Left lung (tissue), 10 donors: ENCODE data around the gene TXLNG. TPM values are rescaled to one million over a fixed set of nuclear protein-coding genes. Genes with fewer than 3 reads are reported as not detected.
"Not testable (repeated sequence)": the region's sequence is repeated elsewhere in the genome, so short reads cannot be mapped to it uniquely, and the experiment has no call there.

Experiments used
- ATAC-seq: fragments of 200-7000 bp; cut with Tn5 transposase; one replicate; pipeline ENCODE4 v1.9.1; 2020; ENCODE audit warnings: moderate library complexity
- DNase-seq, 4 donors: peaks; one replicate each; pipeline ENCODE4 v3.0.0-alpha.2; 2013 to 2020
- H3K27ac ChIP-seq, 2 donors: fragments of 200-600 bp; sonication (generic) in 1 of 2; one replicate each; pipeline versions ENCODE4 v1.5.0 to v1.8.0; 2020 to 2021
- H3K27me3 ChIP-seq, 2 donors: fragments of 200-600 bp; sonication (generic) in 1 of 2; one replicate each; pipeline versions ENCODE4 v1.5.0 to v1.8.0; 2020 to 2021
- H3K36me3 ChIP-seq, 2 donors: fragments of 200-600 bp; sonication (generic) in 1 of 2; one replicate each; pipeline versions ENCODE4 v1.5.0 to v1.8.0; 2020 to 2021
- H3K4me1 ChIP-seq, 2 donors: fragments of 200-600 bp; one replicate each; pipeline ENCODE4 v1.8.0; 2021
- H3K4me3 ChIP-seq, 2 donors: fragments of 200-600 bp; sonication (generic) in 1 of 2; one replicate each; pipeline versions ENCODE4 v1.5.0 to v1.8.0; 2020 to 2021; ENCODE audit warnings: mild to moderate bottlenecking in 1 of 2
- H3K9me3 ChIP-seq, 2 donors: fragments of 200-600 bp; sonication (generic) in 1 of 2; one replicate each; pipeline versions ENCODE4 v1.5.0 to v1.8.0; 2020 to 2021
- CTCF ChIP-seq, 2 donors: fragments of 200-600 bp; sonication (generic) in 1 of 2; IDR thresholded peaks; one replicate each; pipeline versions ENCODE4 v1.5.0 to v1.8.0; 2021; ENCODE audit warnings: antibody characterized with exemption in 2 of 2
- intact Hi-C, 2 donors: fragments of 100-400 bp; cut with DNase I; formaldehyde crosslinking; loops; one replicate each; pipeline versions ENCODE4 v1.11.2 to v1.14.2; 2022
- polyA plus RNA-seq, 6 donors: library from polyadenylated mRNA; unstranded; fragments of 120-200 nt; gene quantifications; one replicate each; pipeline ENCODE4 v1.2.1, GENCODE V29; 2013; ENCODE audit not compliant: insufficient read length in 6 of 6
- total RNA-seq, 2 donors: library from RNA; stranded (reverse); fragmentation: NEBNext Ultra II Directional; extraction: Animal tissue kit (Norgen Biotek cat#: 25700); gene quantifications; one replicate each; pipeline ENCODE4 v1.2.1, GENCODE V29; 2021
- donor health status: DM: no; HTN: yes; CAD: no.
- donor health status: DM: no; HTN: no; CAD: no.

Gene TXLNG
- total and polyA plus RNA-seq, 8 donors, result 9.6 to 18.2 (median 15.7) TPM

DNA sequence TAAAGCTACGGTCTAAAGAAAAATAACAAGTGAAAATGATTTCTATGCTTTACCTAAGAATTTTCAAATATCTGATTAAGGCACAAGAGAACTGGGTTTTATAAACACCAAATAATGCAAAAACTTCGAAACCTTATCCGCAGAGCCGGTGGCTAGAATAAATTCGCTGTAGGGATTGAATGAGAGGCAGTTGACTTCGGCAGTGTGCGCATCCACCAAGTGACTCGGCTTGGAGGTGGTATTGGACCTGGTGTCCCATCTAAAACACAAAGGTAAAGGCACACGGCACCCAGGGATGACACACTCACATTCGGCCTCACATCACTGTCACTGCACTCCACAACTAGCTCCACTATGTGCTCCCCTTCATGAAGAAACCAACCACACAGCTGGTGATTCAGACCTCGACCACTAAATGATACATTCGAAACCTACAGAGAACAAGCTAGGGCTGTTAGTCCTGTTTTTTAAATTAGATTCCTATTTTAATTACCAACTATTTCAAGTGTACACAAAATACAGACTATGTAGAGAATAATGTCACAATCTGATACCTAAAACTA is 66.4 kb downstream of the TXLNG start:
- Histone ChIP-seq H3K9me3 (no peaks in the 10 kb centered on the region), H3K27me3 (no peaks in the 10 kb centered on the region), H3K36me3 (peaks cover 0 to 44% of the 10 kb centered on the region in 2 donors), H3K4me1 (no peaks in the 10 kb centered on the region), H3K27ac (no peak overlapping the region), H3K4me3 (no peak overlapping the region)
- DNase-seq (no peak), ATAC-seq (no peak)
- intact Hi-C loops, result no loop called here
- no peak for TF ChIP-seq CTCF (IDR thresholded peaks at IDR 0.05)

DNA sequence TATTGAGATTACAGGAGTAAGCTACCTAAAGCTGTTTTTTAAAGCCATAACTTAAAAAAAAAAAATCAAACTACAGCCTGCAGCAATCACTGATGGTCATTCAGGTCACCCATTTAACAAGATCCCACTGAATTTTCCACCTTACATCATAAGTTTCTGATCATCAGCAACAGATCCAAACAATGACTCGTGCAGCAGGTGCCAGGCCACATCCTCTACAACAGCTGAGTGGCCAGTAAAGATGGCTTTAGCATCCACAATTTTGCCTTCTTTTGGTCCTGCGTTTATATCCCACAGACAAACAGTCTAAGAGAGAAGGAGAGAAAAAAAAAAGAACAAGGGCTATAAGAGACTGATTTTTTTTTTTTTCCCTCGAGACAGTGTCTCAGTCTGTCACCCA is 67.3 kb downstream of the TXLNG start:
- no peaks in the 10 kb centered on the region for H3K9me3 ChIP-seq
- no peaks in the 10 kb centered on the region for H3K4me1 ChIP-seq
- ATAC-seq, result no peak
- peaks cover 0 to 37% of the 10 kb centered on the region in 2 donors for H3K36me3 ChIP-seq
- no peak overlapping the region for H3K27ac ChIP-seq
- H3K4me3 ChIP-seq, result no peak overlapping the region
- H3K27me3 ChIP-seq, result no peaks in the 10 kb centered on the region
- no peak for DNase-seq
- TF ChIP-seq CTCF (IDR thresholded peaks at IDR 0.05), result no peak
- intact Hi-C loops, result no loop called here

- DNase-seq (no peak), ATAC-seq (no peak)
- Histone ChIP-seq H3K36me3 (peaks cover 0 to 36% of the 10 kb centered on the region in 2 donors), H3K4me1 (no peaks in the 10 kb centered on the region), H3K27me3 (no peaks in the 10 kb centered on the region), H3K4me3 (no peak overlapping the region), H3K27ac (no peak overlapping the region), H3K9me3 (no peaks in the 10 kb centered on the region)
- intact Hi-C loops, result no loop called here
- no peak for TF ChIP-seq CTCF (IDR thresholded peaks at IDR 0.05)
These were observed 69.3 kb downstream of the TXLNG start for GRCh38 chrX:16855363-16856075.

- intact Hi-C loops, H3K9me3 ChIP-seq, H3K4me3 ChIP-seq, DNase-seq, H3K27ac ChIP-seq, H3K4me1 ChIP-seq, H3K27me3 ChIP-seq, ATAC-seq: not testable (repeated sequence)
- peaks cover 0 to 36% of the 10 kb centered on the region in 2 donors for H3K36me3 ChIP-seq
These were observed 69.8 kb downstream of the TXLNG start for GRCh38 chrX:16856076-16856404.

- Histone ChIP-seq H3K4me3 (no peak overlapping the region), H3K9me3 (no peaks in the 10 kb centered on the region), H3K4me1 (no peaks in the 10 kb centered on the region), H3K27ac (no peak overlapping the region), H3K27me3 (no peaks in the 10 kb centered on the region), H3K36me3 (peaks cover 0 to 37% of the 10 kb centered on the region in 2 donors)
- ATAC-seq (no peak), DNase-seq (no peak)
- intact Hi-C loops, result no loop called here
- TF ChIP-seq CTCF (IDR thresholded peaks at IDR 0.05), result no peak
These were observed 70.5 kb downstream of the TXLNG start for GRCh38 chrX:16856744-16857143.
